Spinal cord (tissue), 10 donors: ENCODE results near the gene OR1B1. TPM values are rescaled to one million over a fixed set of nuclear protein-coding genes. Genes with fewer than 3 reads are reported as not detected.
"Not testable (repeated sequence)": the region's sequence is repeated elsewhere in the genome, so short reads cannot be mapped to it uniquely, and the experiment has no call there.

Experiments used
- DNase-seq, 6 donors: peaks; one replicate each; pipeline versions ENCODE4 v3.0.0 to v3.0.0-alpha.2; 2013 to 2015; ENCODE audit warnings: low spot score in 6 of 6, low read depth in 4 of 6
- H3K27ac ChIP-seq: one replicate; pipeline ENCODE4 v1.5.1; 2013; ENCODE audit warnings: low read depth, low read length, control low read depth
- H3K27me3 ChIP-seq: one replicate; pipeline ENCODE4 v1.6.1; 2013; ENCODE audit warnings: low read length; ENCODE audit not compliant: control insufficient read depth, insufficient read depth
- H3K36me3 ChIP-seq: one replicate; pipeline ENCODE4 v1.6.1; 2013; ENCODE audit warnings: low read length; ENCODE audit not compliant: control insufficient read depth, insufficient read depth
- H3K4me1 ChIP-seq: one replicate; pipeline ENCODE4 v1.6.1; 2013; ENCODE audit warnings: low read length; ENCODE audit not compliant: control insufficient read depth, insufficient read depth
- H3K4me3 ChIP-seq: one replicate; pipeline ENCODE4 v1.5.1; 2013; ENCODE audit warnings: low read depth, low read length, control low read depth
- H3K9me3 ChIP-seq: one replicate; pipeline ENCODE4 v1.6.1; 2013; ENCODE audit warnings: low read length; ENCODE audit not compliant: control insufficient read depth, insufficient read depth
- WGBS: methylation state at CpG from one replicate; pipeline ENCODE4 v1.1.5; 2013; ENCODE audit warnings: missing lambda C conversion rate; ENCODE audit not compliant: insufficient coverage; 5-methylcytosine and 5-hydroxymethylcytosine counted together
- polyA plus RNA-seq, 2 donors: library from polyadenylated mRNA; unstranded; fragments of 120-200 nt; gene quantifications; one replicate each; pipeline ENCODE4 v1.2.1, GENCODE V29; 2013; ENCODE audit not compliant: insufficient read length in 2 of 2
- total RNA-seq, 2 donors: library from RNA; depleted of rRNA in 1 of 2; stranded (reverse); fragments of 120-200 nt in 1 of 2; fragments of >200 nt in 1 of 2; gene quantifications; one replicate each; pipeline versions ENCODE4 v1.2.3 to v1.2.4, GENCODE V29; 2013 to 2014
- donor health status: healthy.

The OR1B1 gene
- total and polyA plus RNA-seq, 4 donors, result not detected

GRCh38 chr9:122606587-122606986 is 50.8 kb downstream of the OR1B1 start:
- H3K36me3 ChIP-seq, result no peaks in the 10 kb centered on the region
- H3K4me3 ChIP-seq, result no peak overlapping the region
- H3K27me3 ChIP-seq, result peaks cover 2% of the 10 kb centered on the region
- no peak overlapping the region for H3K27ac ChIP-seq
- no peak for DNase-seq
- H3K4me1 ChIP-seq, result no peaks in the 10 kb centered on the region
- 75% methylated on average over 1 of the region's 1 CpG for WGBS
- no peaks in the 10 kb centered on the region for H3K9me3 ChIP-seq

DNA sequence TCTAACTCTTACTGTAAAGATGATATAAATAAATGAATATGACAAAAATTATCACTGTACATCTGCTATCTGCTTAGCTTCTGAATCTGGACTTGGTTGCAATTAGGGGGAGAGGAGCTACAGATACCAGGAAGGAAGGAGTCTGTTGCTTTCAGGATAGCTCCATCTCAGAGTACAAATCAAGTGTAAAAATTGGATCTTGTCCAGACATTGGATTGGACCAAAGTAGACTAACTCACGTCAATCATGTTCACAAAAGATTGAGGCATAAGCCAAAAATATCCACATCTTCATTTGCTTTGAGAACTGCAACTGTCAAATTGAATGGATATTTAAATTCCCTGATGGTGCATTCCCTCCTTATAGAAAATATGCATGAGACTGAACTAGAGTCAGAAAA is 51.7 kb downstream of the OR1B1 start:
- Histone ChIP-seq H3K27ac (no peak overlapping the region), H3K36me3 (no peaks in the 10 kb centered on the region), H3K9me3 (no peaks in the 10 kb centered on the region), H3K4me3 (no peak overlapping the region), H3K27me3 (no peaks in the 10 kb centered on the region), H3K4me1 (no peaks in the 10 kb centered on the region)
- DNase-seq, result peak in 1 of 6 donors; percentile 25
- WGBS, result 80% methylated on average over 1 of the region's 1 CpG

DNA sequence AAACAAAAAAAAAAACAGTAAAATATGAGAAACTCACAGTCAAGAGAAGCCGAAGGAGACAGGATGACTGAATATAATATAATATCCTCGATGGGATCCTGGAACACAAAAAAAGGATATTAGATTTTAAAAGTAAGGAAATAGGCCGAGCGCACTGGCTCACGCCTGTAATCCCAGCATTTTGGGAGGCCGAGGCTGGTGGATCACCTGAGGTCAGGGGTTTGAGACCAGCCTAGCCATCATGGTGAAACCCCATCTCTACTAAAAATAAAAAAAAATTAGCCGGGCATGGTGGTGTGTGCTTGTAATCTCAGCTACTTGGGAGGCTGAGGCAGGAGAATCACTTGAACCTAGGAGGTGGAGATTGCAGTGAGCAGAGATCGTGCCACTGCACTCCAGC is 74.1 kb downstream of the OR1B1 start, which contains the start of gene OR1L8:
OR1L8 (minus strand) TSS at position 101 of the 400 bp plus-strand sequence. CDS start 14,907 bp downstream, outside the sequence.
- DNase-seq, H3K27ac ChIP-seq, H3K36me3 ChIP-seq, H3K4me1 ChIP-seq, H3K4me3 ChIP-seq, H3K9me3 ChIP-seq, H3K27me3 ChIP-seq: not testable (repeated sequence)
- 80% methylated on average over 3 of the region's 8 CpGs for WGBS

DNA sequence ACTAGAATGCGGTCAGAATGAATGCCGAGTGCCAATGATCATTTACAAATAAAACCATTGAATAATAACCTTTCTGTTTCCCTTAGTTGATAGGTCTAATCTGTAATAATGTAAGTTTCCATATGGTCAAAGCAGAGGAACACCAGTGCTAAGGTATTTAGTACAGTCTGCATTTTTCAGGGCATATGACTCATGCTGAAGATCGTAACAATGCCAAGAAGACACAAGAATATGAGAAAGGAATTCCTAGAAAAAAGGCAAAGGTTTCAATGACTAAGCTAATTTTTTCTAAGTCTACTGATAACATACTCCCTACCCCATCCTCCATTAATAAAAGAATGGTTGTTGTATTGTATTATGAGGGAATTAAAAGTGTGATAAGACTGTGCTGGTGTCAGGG is 77.1 kb downstream of the OR1B1 start:
- no peaks in the 10 kb centered on the region for H3K27me3 ChIP-seq
- no peaks in the 10 kb centered on the region for H3K9me3 ChIP-seq
- H3K27ac ChIP-seq, result no peak overlapping the region
- H3K4me1 ChIP-seq, result no peaks in the 10 kb centered on the region
- no peak for DNase-seq
- H3K36me3 ChIP-seq, result no peaks in the 10 kb centered on the region
- H3K4me3 ChIP-seq, result no peak overlapping the region
- WGBS, result no CpG with 5 or more reads among the region's 3 CpGs

DNA sequence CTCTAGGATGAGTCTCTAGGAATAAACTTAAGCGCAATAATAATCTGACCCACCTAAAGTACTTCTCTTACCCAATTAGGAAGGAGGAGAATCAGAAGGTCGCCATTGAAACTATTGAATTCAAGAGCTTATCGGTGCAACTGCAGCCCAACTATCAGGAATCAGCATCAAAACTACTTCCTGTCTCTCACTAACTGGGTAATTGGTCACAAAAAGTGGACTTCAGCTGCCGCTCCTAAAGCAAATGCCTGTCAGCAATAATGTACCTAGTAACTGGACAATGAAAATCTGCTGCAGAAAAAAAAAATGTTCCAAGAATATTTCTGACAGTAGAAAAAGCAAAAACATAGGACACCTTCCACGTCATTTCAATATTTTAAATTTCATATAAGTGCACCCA is 77.6 kb downstream of the OR1B1 start:
- no peak for DNase-seq
- Histone ChIP-seq H3K9me3 (no peaks in the 10 kb centered on the region), H3K27me3 (no peaks in the 10 kb centered on the region), H3K36me3 (no peaks in the 10 kb centered on the region), H3K4me3 (no peak overlapping the region), H3K4me1 (no peaks in the 10 kb centered on the region), H3K27ac (no peak overlapping the region)
- WGBS, result 100% methylated on average over 1 of the region's 5 CpGs

Other genes starting within 250 kb of the OR1B1 start
- not detected for gene OR1J1, start 179.7 kb downstream of the OR1B1 start, total RNA-seq
- not detected for gene OR1J1, start 179.7 kb downstream of the OR1B1 start, polyA plus RNA-seq
- gene OR1J2, start 146.8 kb downstream of the OR1B1 start, total RNA-seq, result not detected
- gene OR1J2, start 146.8 kb downstream of the OR1B1 start, polyA plus RNA-seq, result not detected
- gene OR1J4, start 138.5 kb downstream of the OR1B1 start, total RNA-seq, result not detected
- not detected for gene OR1J4, start 138.5 kb downstream of the OR1B1 start, polyA plus RNA-seq
- not detected for gene OR1N1, start 130.3 kb downstream of the OR1B1 start, total RNA-seq
- not detected for gene OR1N1, start 130.3 kb downstream of the OR1B1 start, polyA plus RNA-seq
- gene OR1N2, start 104.5 kb downstream of the OR1B1 start, total RNA-seq, result not detected
- not detected for gene OR1N2, start 104.5 kb downstream of the OR1B1 start, polyA plus RNA-seq
- gene OR1L8, start 74.2 kb downstream of the OR1B1 start, total RNA-seq, result under 1 TPM in 1 of 2 donors, not detected in 1; 0.22 TPM
- under 1 TPM in 1 of 2 donors, not detected in 1; 0.26 TPM for gene OR1L8, start 74.2 kb downstream of the OR1B1 start, polyA plus RNA-seq
- not detected for gene OR1Q1, start 42.9 kb downstream of the OR1B1 start, total RNA-seq
- not detected for gene OR1Q1, start 42.9 kb downstream of the OR1B1 start, polyA plus RNA-seq
- gene OR1L1, start 4.1 kb upstream of the OR1B1 start, total RNA-seq, result not detected
- not detected for gene OR1L1, start 4.1 kb upstream of the OR1B1 start, polyA plus RNA-seq
- not detected for gene OR1L3, start 17.5 kb upstream of the OR1B1 start, total RNA-seq
- not detected for gene OR1L3, start 17.5 kb upstream of the OR1B1 start, polyA plus RNA-seq
- not detected for gene OR1L4, start 66.4 kb upstream of the OR1B1 start, total RNA-seq
- gene OR1L4, start 66.4 kb upstream of the OR1B1 start, polyA plus RNA-seq, result not detected
- not detected for gene OR1L6, start 84.7 kb upstream of the OR1B1 start, total RNA-seq
- gene OR1L6, start 84.7 kb upstream of the OR1B1 start, polyA plus RNA-seq, result not detected
- not detected for gene OR5C1, start 131.3 kb upstream of the OR1B1 start, total RNA-seq
- gene OR5C1, start 131.3 kb upstream of the OR1B1 start, polyA plus RNA-seq, result not detected
- gene OR1K1, start 142.5 kb upstream of the OR1B1 start, total RNA-seq, result not detected
- not detected for gene OR1K1, start 142.5 kb upstream of the OR1B1 start, polyA plus RNA-seq
- gene PDCL, start 171.0 kb upstream of the OR1B1 start, total RNA-seq, result 10 to 100 TPM; 27.8 to 43.5 TPM
- gene PDCL, start 171.0 kb upstream of the OR1B1 start, polyA plus RNA-seq, result 10 to 100 TPM; 24.0 to 30.0 TPM
- 10 to 100 TPM; 58.0 to 80.4 TPM for gene RC3H2, start 247.7 kb upstream of the OR1B1 start, total RNA-seq
- 10 to 100 TPM; 32.9 to 47.1 TPM for gene RC3H2, start 247.7 kb upstream of the OR1B1 start, polyA plus RNA-seq